TTC549 (cell line): ENCODE results near the gene ZBTB46.

Experiments
- FAIRE-seq: peaks from 2 replicates; lab custom pipeline; 2012; peaks lifted over from hg19 to GRCh38; lab: Jason Lieb, UNC

Gene ZBTB46

DNA sequence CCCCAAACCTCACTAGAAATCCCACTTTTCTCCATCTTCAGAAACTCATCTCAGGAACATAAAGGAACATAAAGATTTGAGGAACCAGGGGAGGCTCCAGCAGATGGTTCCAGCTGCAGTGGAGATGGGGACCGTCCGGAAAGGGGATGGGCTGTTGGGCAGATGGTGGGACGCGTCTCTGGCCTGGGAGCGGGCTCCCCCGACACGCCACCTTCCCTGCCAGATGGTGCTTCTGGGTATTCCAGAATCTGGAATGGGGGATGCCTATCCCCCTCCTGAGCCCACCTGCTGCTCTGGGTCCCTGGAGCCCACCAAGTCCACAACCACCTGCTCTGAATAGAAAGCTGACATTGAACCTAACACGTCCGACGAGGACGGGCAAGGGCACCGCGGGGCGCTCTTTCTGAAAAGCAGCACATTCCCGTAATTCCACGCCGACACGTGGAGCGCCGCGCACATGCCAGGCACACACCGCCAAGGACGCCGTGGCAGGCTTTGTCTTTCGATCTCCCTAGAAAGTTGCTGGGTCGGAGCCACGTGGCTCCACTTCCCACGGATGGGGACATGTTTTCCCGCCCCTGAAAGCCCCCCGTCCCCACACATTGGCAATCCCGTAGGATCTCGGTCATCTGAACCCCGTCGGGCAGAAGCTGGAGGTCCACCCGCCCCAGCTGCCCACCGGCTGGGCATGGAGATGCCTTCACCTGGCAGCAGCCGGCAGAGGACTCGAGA lies 64.2 kb downstream of the ZBTB46 start:
- no peak for FAIRE-seq

GRCh38 chr20:63765902-63766301 lies 65.2 kb downstream of the ZBTB46 start:
- FAIRE-seq, result no peak

- no peak for FAIRE-seq
These were observed 65.8 kb downstream of the ZBTB46 start for GRCh38 chr20:63765082-63765873.

DNA sequence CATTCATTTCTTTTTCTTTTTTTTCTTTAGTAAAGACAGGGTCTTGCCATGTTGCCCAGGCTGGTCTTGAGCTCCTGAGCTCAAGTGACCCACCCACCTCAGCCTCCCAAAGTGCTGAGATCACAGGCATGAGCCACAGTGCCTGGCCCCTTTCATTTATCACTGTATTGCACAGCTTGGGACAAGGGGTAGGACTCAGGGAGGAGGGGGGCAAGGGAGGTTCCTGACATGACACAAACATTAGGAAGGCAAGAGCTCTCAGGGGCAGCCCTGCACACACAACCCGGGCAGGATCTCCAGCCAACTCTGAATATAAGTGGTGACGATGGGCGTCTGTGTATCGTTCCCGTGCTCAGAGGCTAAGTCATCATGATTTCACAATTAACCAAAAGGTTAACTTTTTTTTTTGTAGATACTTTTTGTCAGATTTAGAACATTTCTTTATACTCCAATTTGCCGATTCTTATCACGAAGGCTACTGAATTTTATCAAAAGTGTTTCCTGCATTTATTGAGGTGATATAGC lies 71.6 kb downstream of the ZBTB46 start:
- FAIRE-seq, result no peak

- FAIRE-seq, result no peak
These were observed 72.9 kb downstream of the ZBTB46 start for GRCh38 chr20:63758152-63758551.

GRCh38 chr20:63756648-63756991 lies 74.4 kb downstream of the ZBTB46 start:
- FAIRE-seq, result no peak

DNA sequence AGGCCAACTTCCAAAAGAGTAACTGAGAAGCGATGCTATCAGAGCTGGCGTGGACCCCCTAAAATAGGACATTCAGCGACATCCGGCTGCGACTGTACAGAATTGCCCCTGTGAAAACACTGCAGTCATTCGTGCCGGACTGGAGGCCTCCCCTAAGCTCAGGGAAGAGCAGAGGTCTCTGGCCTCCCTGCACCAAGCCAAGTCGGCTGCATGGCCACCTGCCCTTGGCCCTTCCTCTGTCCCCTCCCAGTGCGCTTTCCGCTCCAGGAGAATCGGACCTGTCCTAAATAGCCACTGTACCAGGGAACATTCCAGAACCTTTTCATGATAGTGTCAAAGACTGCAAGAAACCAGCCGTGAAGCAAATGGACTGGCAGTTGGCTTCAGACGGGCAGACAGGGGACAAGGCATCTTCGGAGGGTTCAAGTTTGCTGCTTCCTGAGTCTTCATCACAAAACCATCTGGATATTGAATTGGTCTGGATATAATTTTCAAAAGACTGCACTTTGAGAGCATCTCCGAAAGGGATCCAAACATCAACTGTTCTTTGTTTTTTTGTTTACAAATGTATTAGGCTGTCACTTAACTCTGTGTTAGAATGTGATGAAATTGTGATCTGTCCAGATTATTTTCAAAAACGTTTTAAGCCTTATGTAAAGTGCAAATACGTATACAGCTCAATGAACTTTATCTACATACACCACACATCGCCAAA lies 75.0 kb downstream of the ZBTB46 start:
- no peak for FAIRE-seq

GRCh38 chr20:63754008-63754407 lies 77.1 kb downstream of the ZBTB46 start:
- no peak for FAIRE-seq

DNA sequence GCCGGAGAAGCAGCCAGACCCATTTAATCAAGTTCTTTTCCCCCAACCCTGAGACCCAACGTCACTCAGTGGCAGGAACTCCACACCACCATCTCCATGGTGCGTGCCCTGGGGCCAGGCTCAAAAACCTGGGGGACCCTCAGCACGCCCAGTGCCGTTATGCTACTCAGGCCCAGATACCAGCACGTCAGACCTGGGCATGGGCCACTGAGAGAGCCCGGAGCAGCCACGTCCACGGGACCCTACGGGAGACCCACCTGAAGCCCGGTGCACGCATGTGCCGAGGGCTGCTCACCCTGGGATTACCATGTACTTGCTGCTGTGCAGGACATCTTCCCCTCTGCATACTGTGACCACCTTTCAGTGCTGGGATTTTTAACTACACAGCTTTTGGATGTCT lies 77.7 kb downstream of the ZBTB46 start:
- no peak for FAIRE-seq

DNA sequence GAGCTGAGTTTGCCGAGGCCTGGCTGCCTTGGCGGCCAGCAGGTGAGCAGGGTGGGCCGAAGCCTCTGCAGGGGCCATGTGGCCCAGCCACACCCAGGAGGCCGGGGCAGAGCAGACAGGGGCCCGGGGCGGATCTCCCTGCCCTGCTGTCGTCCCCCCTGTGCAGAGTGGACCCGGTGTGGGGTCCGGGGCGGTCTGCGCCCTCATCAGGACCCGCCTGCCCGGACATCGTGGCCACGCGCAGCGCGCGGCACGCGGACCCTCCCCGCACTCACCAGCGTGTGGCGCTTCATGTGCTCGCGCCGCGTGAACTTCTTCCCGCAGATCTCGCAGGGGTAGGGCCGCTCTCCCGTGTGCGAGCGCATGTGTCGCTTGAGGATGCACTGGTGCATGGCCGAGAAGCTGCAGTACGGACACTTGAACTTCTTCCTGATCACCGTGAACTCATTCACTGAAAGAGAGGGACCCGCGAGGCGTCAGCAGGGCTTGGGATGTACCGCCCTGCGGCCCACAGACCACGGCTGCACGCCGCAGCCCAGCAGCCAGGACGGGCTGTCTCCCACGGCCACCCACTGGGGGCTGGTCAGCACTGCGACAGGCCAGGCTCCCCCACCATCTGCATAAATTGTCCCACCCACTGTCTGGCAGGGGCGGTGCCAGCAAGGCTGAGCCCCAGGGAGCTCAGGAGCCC lies 78.5 kb downstream of the ZBTB46 start:
- no peak for FAIRE-seq

- FAIRE-seq, result no peak
These were observed 79.4 kb downstream of the ZBTB46 start for GRCh38 chr20:63751471-63752271.

DNA sequence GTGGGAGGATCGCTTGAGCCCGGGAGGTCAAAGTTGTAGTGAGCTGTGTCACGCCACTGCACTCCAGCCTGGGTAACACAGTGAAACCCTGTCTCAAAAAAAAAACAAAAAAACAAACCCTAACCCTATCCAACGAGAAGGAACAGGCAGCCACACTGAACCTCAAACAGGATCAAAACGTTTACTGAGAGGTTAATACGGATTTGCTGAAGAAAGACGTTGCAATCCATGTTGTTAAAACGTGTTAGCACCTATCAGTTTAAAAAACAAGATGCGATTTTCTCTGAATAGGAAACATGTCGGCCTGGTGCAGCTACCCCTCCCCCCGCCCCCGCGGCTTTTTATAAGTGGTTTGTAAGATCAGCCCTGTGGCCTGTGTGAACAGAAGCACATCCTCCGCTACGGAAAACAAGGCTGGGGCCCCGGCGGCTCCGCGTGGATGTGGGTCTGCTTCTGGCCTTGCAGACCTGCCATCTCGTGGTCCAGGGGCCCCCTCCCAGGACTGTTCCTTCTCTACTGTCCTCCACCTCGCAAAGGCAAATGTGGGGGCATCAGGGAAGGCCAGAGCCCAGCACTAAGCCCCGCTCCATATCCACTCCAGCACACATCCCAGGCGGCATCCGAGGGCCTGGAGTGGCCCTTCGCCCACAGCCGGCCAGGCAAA lies 80.1 kb downstream of the ZBTB46 start:
- no peak for FAIRE-seq

DNA sequence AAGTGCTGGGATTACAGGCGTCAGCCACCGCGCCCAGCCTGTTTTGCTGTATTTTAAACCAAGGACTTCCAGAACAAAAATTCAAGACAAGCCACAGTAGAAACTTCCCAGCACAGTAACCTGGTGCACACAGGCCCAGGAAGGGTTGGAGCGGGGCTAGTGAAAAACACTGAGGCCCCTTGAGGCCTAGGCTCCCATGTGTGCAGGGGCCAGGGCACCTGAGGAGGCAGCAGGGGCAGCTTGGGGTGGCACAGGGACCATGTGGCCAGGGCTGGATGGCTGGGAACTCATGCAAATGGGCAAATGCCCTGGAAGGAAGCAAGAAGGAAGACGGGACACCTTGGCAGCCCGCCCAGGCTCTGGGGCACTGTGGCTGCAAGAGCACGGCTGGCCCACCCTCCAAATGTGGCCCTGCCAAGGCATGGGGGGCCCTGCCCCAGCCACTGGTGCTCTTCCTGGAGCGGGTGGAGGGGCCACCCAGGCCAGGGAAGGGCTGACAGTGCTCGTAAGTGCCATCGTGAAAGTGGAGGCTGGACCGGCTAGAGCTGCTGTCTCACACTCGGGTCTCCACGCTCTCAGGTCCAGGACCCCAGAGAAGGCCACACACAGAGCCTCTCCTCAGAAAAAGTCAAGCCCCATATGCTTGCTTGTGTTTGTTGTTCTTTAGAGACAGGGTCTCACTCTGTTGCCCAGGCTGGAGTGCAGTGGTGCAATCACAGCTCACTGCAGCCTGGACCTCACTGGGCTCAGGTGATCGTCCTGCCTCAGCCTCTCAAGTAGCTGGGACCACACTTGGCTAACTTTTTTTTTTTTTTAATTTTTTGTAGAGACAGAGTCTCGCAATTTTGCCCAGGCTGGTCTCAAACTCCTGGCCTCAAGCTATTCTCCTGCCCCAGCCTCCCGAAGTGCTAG lies 81.2 kb downstream of the ZBTB46 start:
- FAIRE-seq, result no peak

DNA sequence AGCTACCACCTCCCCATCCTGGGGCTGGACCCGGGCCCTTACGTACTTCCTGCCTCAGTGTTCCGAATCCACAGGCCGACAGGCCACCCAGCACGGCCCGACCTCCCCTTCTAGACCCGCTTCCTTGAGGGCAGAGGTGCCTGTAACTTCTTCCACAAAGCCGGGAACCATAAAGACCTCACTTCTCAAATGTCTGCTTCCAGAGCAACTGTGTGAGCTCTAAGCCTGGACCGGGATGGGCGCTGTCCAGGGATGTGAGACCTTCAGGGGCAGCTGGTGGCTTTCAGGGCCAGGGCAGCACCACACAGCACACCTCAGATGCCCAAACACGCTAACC lies 82.2 kb downstream of the ZBTB46 start:
- no peak for FAIRE-seq

GRCh38 chr20:63748070-63748933 lies 82.8 kb downstream of the ZBTB46 start:
- no peak for FAIRE-seq

GRCh38 chr20:63747622-63748069 lies 83.4 kb downstream of the ZBTB46 start:
- FAIRE-seq, result no peak

GRCh38 chr20:63746751-63747315 lies 84.2 kb downstream of the ZBTB46 start:
- FAIRE-seq, result no peak

DNA sequence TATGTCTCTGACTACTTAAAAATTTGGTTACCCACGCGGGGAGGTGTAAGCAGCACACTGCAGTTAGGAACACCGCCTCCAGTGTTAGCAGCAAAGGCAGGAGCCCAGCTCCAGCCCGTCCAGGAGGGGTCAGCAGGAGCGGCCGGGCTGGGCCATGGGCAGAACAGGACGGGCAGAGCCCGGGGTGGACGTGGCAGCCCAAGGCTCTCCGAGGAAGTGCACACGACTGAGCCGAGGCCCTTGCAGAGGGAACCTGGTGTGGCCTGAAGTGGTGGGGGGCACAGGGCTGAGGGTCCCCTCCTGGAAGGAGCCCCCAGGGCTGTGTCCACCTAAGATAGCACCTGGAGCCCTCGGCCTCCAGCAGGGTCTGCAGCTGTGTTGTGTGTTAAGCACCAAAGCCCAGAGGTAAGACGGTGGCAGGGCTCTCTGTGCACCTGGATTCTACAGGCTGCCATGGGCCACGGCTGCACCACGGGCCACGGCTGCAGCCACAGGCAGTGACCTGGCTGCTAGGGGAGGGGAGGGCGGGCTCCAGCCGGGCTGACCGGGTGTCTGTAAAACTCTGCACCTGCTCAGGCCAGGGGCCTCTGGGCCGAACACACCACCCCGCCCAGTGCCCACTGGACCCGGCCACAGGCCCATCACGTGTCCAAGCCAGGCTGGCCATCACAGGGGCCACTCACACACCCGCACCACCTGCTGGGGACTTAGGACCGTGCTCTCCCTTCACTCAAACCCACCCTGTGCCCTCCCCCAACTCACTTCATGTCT lies 84.9 kb downstream of the ZBTB46 start:
- FAIRE-seq, result no peak
